GM21786 (cell line): ENCODE results near the gene CCDC33.

Source experiments
- ATAC-seq: cut with Tn5 transposase; IDR thresholded peaks from one replicate; pipeline ENCODE4 v1.9.1; 2021; ENCODE audit not compliant: unreplicated experiment

Gene CCDC33

DNA sequence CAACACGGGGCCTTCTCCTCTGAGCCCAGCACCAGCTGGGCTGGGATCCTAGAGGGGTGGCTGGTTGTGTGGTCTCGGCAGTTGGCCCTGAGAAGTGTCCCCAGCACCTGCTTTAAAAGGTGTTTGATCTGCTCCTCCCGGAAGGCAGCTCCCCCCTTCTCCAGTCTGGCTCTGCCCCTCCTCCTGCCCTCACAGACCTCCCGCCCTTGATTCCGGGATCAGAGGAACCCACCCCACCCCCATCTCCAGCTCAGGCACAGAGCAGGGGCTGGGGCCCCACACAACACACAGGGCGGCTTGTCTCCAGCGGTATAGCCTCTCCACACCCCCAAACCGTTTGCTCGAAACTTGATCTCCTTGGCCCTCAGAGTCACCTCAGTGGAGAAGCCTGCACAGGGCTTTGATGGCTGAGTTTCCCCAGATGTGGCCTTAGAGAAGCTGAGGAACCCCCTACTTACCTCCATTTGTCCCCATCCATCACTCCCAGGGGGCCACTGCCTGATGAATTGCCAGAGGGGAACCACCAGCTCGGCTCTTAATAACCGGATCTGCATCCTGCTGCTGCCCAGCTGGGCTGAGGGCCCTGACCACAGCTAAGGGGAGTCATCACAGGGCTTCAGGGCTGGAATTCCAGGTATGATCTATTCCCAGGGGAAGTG is 27.1 kb upstream of the CCDC33 start:
- ATAC-seq, result no peak

DNA sequence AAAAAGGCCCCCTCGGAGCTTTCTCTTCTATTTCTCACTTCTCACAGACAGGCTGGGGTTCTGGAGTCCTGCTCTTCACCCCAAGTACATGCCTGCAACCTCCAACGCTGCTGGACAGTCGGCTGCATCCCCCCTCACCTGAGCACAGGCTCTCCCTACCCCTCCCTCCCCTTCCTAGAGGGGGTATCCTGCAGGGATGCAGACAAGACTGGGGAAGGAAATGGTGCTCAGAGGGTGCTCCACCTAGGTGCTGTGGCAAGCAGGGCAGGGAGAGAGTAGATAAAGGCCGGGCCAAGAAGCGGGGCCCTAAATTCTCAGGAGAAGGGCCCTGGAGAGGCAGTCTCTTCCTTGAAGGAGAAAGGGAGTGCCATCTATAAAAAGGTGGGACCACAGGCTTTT is 26.6 kb upstream of the CCDC33 start:
- no peak for ATAC-seq

DNA sequence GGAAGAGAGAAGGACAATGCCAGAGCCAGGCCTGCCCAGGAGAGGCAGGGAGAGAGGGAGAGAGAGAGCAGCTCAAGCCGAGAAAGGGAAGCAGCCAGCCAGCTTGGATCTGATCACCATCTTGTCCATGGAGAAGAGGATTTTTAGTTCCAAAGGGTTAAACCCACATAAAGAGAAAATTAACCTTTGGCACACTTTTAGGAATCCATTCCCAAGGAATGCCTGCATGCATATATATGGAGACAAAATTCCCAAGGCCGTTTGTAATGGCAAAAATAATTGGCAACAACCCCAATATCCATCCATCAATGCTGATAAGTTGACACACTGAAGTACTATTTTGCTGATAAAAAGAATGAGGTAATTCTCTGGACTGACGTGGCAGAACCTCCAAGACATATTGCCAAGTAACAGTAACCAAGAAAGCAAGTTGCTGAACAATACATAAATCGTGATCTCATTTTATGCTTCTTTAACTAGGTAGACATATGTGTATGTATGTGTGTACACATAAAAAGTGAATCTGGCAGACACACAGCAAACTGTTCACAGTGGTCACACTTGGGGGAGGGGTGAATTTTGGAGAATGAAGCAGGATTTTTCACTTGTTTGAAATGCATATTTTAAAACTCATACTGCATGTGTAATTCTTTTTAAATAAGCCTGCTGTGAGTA is 26.0 kb upstream of the CCDC33 start:
- ATAC-seq, result no peak

DNA sequence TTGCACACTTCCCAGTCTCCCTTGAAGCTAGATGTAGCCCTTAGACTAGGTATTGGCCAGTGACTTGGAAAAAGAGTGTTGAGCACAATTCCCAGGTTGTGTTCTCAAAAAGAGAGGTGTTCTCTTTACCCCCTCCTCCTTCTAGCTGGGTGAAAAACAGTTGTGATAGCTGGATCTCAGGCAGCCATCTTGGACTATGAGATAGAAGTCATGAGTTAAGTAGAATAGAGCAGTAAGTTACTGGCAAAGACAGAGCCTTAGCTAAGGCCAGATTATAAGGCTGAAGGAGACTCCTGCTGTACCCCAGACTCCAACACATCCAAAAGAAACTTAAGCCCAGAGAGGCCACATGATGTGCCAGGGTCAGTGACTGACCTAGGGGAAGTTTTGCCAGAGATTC is 25.4 kb upstream of the CCDC33 start:
- no peak for ATAC-seq

DNA sequence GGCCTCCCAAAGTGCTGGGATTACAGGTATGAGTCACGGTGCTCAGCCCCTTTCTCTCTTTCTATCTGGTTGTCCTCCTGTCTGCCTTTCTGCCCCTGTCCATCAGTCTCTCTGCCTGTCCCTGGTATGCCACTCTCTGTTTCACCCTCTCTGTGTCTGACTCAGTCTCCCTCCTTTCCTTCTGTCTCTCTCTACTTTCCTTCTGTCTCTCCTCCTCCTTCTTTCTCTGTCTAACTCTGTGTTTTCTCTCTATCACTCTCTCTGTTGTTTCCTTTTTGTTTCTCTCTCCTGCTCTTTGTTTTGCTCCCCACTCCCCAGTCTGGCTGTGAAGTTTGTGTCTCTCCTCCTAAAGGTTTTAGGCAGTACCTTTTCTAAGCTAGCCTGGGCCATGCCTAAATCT is 24.5 kb upstream of the CCDC33 start:
- no peak for ATAC-seq

DNA sequence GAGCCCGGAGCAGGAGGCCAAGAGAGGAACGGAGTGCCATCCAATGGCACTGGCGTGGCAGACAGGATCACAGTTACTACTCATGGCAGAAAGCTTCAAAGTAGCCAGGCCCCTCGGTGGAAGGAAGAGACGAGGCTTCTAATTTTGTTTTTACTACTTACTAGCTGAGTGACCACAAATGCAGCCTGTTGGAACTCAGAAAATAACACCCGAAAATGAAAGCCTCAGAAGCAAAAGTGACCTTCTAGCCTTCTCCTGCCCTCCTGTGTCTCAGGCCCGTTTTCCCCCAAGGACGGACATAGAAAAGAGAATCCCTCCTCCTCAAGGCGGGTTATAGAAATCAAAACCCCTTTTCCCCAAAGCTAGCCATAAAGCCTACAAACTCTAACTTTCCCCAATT is 23.6 kb upstream of the CCDC33 start:
- ATAC-seq, result no peak

DNA sequence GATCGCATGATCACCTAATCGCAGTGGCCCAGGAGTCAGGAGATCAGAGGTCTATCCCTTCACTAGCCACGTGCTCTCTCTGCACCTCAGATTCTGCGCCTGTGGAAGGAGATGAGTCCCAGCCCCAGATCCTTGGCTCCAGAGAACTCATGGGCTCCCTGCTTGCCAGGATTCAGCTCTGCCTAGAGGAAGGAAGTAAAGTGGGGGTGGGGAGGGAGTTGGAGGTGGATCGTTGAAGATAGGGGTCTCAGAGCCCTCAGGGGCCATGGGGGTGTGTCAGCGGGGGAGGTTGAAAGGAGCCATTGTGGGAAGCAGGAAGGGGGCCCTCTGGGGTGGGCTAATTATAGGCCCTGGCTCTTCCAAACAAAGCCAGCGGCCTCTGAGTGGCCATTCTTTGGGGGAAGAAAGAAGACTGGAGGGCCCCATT is 22.3 kb upstream of the CCDC33 start:
- no peak for ATAC-seq

DNA sequence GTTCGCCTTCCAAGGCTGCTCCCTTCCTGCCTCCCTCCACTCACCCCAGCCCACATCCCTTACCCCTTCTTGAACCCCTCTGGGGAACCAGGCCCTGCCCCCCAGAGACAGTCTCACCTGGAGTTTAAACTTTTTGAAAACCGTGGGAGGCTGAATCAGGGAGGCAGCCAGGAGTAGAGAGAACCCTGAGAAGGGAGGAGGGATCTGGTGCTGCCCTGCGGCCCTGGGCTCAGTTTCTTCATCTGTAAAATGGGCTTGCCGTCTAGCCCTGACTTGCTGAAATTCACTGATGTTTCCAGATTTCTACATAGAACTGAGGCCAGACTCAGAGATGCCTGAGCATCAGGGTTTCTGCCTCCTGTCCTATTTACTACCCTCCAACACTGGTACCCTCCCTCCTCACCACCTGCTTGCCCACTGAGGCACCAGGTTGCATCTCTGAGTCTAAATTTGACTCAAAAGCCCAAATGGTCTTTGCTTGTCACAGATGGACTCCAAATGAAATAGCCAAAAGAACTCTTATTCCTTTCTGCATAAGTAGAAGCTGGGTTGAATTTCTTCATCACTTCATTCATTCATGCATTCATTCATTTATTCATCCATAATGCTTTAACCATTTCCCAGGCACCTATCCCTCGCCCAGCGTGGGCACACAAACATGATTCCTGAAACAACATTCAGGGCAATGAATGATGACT is 21.7 kb upstream of the CCDC33 start:
- ATAC-seq, result no peak

DNA sequence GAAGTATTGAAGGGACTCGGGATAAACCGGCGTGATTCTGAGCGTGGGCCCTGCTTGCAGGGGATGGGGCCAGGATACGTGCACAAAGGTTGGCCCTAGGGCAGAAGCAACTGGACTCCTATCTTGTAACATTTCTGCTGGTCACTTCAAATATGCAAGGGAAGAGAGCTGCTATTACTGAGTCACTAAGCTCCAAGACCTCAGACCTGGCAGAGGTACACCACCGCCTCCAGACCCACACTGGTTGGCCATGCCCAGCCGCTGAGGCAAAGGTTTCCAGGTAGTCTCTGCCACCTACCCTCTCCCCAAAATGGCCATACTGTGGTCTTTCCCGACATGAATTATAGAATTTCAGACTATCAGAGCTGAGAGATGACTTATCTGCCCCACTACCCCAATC is 20.2 kb upstream of the CCDC33 start:
- ATAC-seq, result no peak

DNA sequence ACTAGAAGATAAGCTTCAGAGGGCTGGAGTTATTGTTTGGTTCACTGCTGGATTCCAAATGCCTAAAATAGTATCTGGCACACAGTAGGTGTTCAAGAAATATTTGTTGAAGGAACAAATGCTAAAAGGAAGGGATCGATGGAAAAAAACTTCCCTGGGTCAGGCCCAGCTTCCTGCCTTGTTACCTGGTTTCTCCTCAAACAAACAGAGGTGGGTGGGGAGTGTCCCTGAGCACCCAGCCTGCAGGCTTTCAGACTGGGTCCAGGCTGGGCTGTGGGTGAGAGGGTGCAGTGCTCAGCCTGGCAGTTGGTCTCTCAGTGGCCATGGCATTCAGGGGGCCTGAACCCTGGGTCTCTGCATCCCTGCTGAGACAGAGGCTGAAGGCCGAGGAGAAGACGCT is 19.2 kb upstream of the CCDC33 start:
- ATAC-seq, result no peak

DNA sequence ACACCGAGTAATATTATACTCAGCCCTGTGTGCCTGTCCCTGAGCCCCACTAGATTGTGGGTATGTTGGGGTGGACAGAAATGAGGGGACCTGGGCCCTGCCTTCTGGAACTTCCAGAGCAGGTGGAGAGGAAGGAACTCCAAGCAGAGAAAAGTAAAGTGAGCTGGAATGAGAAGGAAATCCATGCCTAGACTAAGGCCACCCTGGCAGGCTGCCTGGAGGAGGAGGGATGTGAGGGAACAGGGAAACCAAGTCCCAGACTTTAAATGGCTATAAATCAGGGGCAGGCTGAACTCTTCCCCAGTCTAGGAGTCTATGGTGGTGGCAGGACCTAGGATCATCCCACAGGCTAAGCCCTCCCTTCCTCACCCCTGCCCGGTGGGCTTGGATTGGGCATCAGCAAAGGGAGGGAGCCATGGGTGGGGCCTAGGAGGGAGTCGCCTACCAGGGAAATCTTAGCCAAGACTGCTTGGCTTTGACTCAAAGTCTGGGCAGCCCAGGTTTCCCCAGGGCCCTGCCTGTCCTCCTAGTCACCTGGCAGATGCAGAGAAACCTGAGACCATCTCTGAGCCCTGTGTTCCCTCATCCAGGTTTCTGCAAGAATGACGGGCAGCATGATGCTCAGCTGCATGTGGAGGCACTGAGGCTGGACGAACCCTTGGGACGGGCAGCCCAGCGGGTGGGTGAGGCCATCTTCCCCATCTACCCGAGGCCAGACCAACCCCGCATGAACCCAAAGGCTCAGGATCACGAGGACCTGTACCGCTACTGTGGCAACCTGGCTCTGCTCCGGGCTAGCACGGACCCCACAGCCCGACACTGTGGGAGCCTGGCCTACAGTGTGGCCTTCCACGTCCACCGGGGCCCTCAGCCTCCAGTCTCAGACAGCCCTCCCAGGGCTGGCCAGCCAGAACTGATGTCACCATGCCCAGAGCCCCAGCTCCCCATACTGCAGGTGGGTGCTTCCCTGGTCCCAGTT is 17.9 kb upstream of the CCDC33 start:
- no peak for ATAC-seq

DNA sequence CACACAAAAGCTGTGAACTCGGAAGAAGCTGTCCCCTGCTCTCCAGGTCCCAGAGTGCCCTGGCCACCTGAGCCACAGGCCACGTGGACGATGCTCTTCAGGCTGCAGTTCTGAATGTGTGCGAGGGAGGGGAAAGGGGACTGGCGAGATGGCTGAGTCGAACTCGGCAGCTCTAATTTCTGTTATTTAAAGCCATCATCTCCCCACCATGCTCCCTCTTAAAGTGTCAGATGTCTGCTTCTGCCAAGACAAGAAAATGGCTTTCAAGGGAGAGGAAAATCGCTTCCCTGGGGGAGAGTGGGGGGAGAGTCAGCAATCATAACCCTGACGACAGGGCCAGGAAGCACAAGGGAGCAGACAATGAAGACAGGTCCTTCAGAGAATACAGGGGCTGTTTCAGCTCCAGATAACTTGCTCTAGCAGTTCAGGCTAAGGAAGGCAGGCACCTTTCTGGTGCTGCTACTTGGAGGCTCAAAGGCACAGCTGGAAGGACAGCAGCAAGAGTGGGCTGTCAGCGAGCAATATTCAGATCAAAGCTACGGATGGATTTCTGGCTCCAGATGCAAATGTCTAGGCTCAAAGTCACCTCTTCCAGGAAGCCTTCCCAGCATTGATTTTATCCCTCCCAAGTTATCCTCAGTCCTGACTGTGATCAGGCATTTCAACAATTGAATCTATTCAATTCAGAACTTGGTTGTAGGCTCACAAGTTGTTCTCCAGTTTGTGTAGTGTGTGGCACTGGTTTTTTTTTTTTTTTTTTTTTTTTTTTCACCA is 15.5 kb upstream of the CCDC33 start:
- ATAC-seq, result no peak

DNA sequence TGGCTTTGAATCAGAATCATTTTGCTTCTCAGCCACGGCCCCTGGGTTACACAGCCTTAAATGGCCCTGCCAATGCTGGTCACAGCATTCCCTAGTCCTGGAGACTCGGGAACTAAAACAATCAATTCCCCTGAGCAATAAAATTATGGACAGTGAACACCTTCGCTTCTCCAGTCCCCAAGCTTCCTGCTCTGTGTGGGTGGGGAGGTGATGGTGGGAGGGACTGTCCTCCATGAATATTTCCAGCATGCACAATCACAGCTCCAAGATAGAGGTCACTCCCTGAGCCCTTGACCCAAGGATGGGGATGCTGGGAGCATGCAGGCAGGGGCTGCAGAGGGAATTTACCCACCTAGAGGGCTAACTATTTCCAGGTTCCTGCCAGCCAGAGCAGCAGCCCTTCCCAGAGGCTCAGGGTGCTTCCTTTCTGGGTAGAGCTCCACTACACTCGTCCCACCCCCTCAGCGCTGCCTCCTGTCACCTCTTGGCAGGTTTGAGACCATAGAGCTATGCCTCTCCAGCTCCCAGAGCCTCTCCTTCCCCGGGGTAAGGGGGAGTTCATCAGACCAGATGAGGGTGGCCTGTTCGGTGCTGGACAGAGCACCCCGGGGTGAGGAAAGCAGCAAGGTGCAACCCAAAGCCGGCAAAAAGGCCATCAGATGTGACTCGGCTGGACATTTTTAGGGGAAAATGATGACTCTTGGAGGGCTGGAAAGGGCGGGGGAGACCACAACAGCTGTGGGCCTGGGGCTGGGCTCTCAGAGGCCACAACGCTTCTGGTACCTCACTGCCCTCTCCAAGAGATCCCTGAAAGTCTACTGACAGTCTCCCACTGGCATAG is 14.5 kb upstream of the CCDC33 start:
- ATAC-seq, result no peak

DNA sequence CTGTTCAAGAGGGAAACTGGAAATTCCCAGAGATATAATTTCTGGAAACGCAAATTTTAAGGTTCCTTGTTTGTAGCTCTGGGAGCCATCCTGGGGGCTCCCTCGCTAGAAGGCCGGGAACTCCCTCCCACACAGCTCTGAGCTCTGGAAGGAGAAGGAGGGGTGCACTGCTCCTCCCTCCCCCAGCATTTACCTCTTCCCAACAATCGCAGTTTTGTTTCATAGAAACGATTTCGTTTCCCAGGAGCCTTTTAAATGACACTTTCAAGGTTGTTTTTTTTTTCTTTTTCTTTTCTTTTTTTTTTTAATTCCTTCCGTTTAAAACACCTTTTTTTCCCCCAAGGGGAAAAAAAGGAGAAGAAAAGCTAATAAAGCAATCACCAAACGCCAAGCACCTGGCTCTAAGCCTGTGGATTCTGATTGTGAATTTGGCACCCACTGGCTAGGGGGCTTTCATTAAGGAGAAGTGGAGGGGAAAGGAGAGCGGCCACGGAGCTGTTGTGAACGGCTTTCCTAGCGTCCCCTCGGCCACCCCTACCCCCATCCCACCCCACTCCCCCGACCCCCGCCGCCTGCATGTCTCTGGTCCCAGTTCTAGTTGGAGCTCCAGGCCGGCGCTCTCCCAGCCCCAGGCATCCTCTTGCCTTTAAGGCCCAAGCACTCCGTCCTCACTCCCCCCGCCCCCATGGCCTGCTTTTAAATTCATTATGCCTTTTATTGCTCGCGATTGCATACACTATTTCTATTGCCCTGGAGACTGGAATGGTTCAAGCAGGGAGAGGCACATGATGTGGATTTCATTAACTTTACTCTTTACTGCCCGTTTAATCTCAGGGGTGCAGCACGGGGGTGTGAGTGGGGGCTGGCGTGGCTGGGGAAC is 13.6 kb upstream of the CCDC33 start:
- ATAC-seq, result no peak

DNA sequence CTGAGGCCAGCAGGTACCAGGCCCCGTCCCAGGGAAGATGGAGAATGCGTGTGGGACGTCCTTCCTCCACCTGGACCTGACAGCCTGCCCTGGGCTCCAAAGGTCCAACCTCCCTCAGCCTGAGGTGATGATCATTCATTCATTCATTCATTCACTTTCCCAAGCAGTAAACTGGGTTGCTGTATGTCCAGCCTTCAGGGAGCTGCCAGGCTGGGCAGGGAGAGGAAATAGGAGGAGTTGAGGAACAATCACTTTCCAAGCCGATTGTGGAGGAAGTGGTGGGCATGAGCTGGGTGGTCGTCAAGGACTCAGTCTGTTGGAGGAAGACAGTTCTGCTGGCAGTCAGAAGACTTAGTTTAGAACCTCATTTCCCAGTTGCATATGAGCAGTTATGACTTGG is 10.2 kb upstream of the CCDC33 start:
- no peak for ATAC-seq

DNA sequence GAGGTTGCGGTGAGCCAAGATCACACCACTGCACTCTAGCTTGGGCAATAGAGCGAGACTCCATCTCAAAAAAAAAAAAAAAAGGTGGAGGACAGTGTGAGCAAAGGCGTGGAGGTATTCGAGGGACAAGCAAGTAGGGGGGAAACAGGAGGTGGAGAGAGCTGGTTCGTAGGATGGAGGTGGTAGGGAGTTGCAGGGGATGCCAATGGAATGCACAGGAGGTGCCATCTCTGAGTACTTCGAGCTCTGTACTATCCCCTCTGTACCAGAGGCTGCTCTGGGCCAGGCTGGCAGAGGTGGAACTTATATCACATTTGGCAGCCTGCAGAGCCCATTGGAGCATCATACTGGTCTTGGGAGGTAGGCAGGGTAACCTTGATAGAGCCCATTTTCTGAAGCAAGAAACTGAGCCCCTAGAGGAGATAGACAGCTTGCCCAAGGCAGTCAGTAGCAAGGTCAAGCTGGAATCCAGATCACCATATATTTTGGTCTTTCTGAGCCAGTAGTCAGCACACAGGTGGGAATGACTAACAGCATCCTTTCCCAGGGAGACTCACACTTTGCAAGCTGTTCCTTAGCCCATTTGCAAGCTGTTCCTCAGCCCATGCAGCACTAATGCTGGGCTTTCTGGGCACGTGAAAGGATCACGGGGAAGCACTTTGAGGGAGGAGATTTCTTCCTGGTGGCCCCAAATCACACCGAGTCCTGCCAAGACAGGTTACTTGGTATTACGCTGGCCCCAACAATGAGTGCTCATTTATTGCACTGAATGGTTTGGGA is 9.2 kb upstream of the CCDC33 start:
- no peak for ATAC-seq

DNA sequence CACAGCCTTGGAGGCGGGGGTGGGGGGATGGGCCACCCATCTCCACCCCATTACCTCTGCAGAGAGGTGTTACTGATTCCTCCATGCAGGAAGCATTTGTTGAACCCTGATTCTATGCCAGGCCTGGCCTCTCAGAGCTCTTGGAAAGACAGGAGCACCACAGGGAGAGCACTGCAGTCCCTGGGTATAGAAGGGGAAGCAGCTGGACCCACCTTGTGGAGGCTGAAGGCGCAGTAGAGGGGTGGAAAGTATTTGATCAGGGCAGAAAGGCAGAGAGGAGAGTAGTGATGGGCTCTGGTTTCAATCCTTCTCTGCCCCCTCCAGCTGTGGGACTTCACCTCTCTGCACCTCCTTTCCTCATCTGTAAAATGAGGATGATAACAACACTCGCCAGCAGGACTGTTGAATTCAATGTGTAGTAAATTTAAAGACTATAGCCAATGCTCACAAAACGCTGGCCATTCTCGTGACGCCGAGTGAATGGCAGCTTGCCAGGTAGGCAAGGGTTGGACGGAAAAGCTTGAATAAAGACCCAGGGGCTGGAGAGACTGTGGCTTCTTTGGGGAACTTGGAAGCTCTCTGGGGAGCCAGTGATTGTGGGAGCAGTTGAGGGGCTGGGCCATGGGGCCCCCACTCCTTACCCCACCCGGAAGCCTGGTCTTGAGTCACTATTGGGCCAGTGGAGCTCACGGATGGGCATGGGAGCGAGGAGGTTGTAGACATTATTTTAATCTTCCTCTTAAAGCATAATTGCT is 8.0 kb upstream of the CCDC33 start:
- ATAC-seq, result no peak
